Posterior cingulate gyrus (tissue), 11 donors: ENCODE results near the gene ACAA2.

Experiments
- DNase-seq, 10 donors: peaks; one replicate each; pipeline versions ENCODE4 v3.0.0 to v3.0.0-alpha.2; 2020 to 2021; ENCODE audit warnings: mixed read lengths in 3 of 10
- intact Hi-C: fragments of 100-400 bp; cut with DNase I; formaldehyde crosslinking; loops from one replicate; pipeline ENCODE4 v1.15.1; 2023

Gene ACAA2

GRCh38 chr18:49813319-49814146, at the start of gene ACAA2:
ACAA2 (minus strand) TSS chr18:49813533; CDS start chr18:49813484, 49 bp downstream.
- intact Hi-C loops: no loop called here
- DNase-seq: peak; percentile 75 to 97 (median 86)

GRCh38 chr18:49862656-49863385, 49.5 kb upstream of the ACAA2 start:
- DNase-seq: peak in 1 of 10 donors; percentile 62
- intact Hi-C loops: loop anchor here (10.0 kb wide), 1 partner anchor 342 kb away; no protein-coding TSS in a partner anchor

- intact Hi-C loops: loop anchor here (10.0 kb wide), 1 partner anchor 343 kb away; no protein-coding TSS in a partner anchor
- no peak for DNase-seq
Observed at GRCh38 chr18:49861659-49862058, 48.3 kb upstream of the ACAA2 start.

- intact Hi-C loops: loop anchor here (2.0 to 10.0 kb wide), 3 partner anchors 75 to 349 kb away; no protein-coding TSS in a partner anchor
- no peak for DNase-seq
Observed at GRCh38 chr18:49859725-49860124, 46.4 kb upstream of the ACAA2 start.

GRCh38 chr18:49859021-49859359, 45.7 kb upstream of the ACAA2 start:
- DNase-seq: no peak
- intact Hi-C loops: loop anchor here (2.0 to 10.0 kb wide), 2 partner anchors 74 to 348 kb away; no protein-coding TSS in a partner anchor

GRCh38 chr18:49858309-49859020, 45.1 kb upstream of the ACAA2 start:
- intact Hi-C loops: loop anchor here (1.0 to 10.0 kb wide), 3 partner anchors 74 to 348 kb away; no protein-coding TSS in a partner anchor
- DNase-seq: peak in 8 of 10 donors; percentile 56 to 94 (median 74)

- no peak for DNase-seq
- intact Hi-C loops: loop anchor here (1.0 to 10.0 kb wide), 3 partner anchors 73 to 347 kb away; no protein-coding TSS in a partner anchor
Observed at GRCh38 chr18:49857708-49858107, 44.4 kb upstream of the ACAA2 start.

- intact Hi-C loops: loop anchor here (10.0 kb wide), 1 partner anchor 72 kb away; no protein-coding TSS in a partner anchor
- peak in 1 of 10 donors; percentile 35 for DNase-seq
Observed at GRCh38 chr18:49856496-49856895, 43.2 kb upstream of the ACAA2 start.

GRCh38 chr18:49855711-49856415, 42.5 kb upstream of the ACAA2 start:
- DNase-seq: peak in 1 of 10 donors; percentile 78
- intact Hi-C loops: loop anchor here (10.0 kb wide), 1 partner anchor 71 kb away; no protein-coding TSS in a partner anchor

GRCh38 chr18:49854681-49855080, 41.3 kb upstream of the ACAA2 start:
- intact Hi-C loops: loop anchor here (10.0 kb wide), 1 partner anchor 70 kb away; no protein-coding TSS in a partner anchor
- peak in 1 of 10 donors; percentile 27 for DNase-seq

- intact Hi-C loops: loop anchor here (10.0 kb wide), 1 partner anchor 69 kb away; no protein-coding TSS in a partner anchor
- DNase-seq: no peak
Observed at GRCh38 chr18:49853436-49853835, 40.1 kb upstream of the ACAA2 start.

GRCh38 chr18:49853011-49853410, 39.7 kb upstream of the ACAA2 start:
- intact Hi-C loops: loop anchor here (10.0 kb wide), 1 partner anchor 68 kb away; no protein-coding TSS in a partner anchor

GRCh38 chr18:49851624-49852023, 38.3 kb upstream of the ACAA2 start:
- intact Hi-C loops: loop anchor here (10.0 kb wide), 1 partner anchor 67 kb away; no protein-coding TSS in a partner anchor
- no peak for DNase-seq

More at GRCh38 chr18:49853011-49853410, 39.7 kb upstream of the ACAA2 start:
- DNase-seq: no peak

- DNase-seq: no peak
- intact Hi-C loops: loop anchor here (10.0 kb wide), 1 partner anchor 66 kb away; no protein-coding TSS in a partner anchor
Observed at GRCh38 chr18:49850636-49851035, 37.3 kb upstream of the ACAA2 start.

- no peak for DNase-seq
- intact Hi-C loops: loop anchor here (10.0 kb wide), 1 partner anchor 65 kb away; no protein-coding TSS in a partner anchor
Observed at GRCh38 chr18:49849331-49850217, 36.2 kb upstream of the ACAA2 start.

GRCh38 chr18:49848115-49848514, 34.8 kb upstream of the ACAA2 start:
- DNase-seq: no peak
- intact Hi-C loops: no loop called here

GRCh38 chr18:49847524-49847923, 34.2 kb upstream of the ACAA2 start:
- intact Hi-C loops: no loop called here
- DNase-seq: no peak
